ENCODE measurements around the gene PRKACB.

- no peak for TF ChIP-seq POLR2A (IDR thresholded peaks at IDR 0.05; ENCODE audit: low read length)
- no peak for TF ChIP-seq GATA1 (IDR thresholded peaks at IDR 0.05; ENCODE audit: low read depth, low read length)
Observed at GRCh38 chr1:84117868-84118267, 26.2 kb upstream of the PRKACB start.
